AG04449 (cell line): Measurements from ENCODE around the gene ITIH5.

Experiments used
- CTCF ChIA-PET: fragments of 350-600 bp; formaldehyde crosslinking; extraction: SDS; loops from one replicate; lab custom pipeline; 2021; ENCODE audit warnings: antibody characterized with exemption; lab: Yijun Ruan, JAX
- POLR2A ChIA-PET: fragments of 400-600, 350-600 bp; formaldehyde crosslinking; extraction: SDS; loops from one replicate; lab custom pipeline; 2020; ENCODE audit warnings: antibody characterized with exemption, inconsistent platforms; lab: Yijun Ruan, JAX
- DNase-seq: peaks from one replicate; pipeline ENCODE4 v3.0.0-alpha.2; 2010; ENCODE audit warnings: low read depth, low spot score
- H3K4me3 ChIP-seq: 2 replicates; pipeline ENCODE4 v1.5.1; 2011; ENCODE audit warnings: low read depth, mild to moderate bottlenecking, control low read depth, low read length
- TF ChIP-seq, protein P1 (sequence below): IDR thresholded peaks from one replicate; pipeline ENCODE4 v1.5.1; 2011; ENCODE audit warnings: mild to moderate bottlenecking, moderate library complexity, low read length, control low read depth, inconsistent platforms; ENCODE audit not compliant: insufficient read depth; ENCODE audit errors: missing control alignments

Gene ITIH5

GRCh38 chr10:7546385-7546967 is 120.3 kb downstream of the ITIH5 start:
- TF ChIP-seq, protein P1, sequence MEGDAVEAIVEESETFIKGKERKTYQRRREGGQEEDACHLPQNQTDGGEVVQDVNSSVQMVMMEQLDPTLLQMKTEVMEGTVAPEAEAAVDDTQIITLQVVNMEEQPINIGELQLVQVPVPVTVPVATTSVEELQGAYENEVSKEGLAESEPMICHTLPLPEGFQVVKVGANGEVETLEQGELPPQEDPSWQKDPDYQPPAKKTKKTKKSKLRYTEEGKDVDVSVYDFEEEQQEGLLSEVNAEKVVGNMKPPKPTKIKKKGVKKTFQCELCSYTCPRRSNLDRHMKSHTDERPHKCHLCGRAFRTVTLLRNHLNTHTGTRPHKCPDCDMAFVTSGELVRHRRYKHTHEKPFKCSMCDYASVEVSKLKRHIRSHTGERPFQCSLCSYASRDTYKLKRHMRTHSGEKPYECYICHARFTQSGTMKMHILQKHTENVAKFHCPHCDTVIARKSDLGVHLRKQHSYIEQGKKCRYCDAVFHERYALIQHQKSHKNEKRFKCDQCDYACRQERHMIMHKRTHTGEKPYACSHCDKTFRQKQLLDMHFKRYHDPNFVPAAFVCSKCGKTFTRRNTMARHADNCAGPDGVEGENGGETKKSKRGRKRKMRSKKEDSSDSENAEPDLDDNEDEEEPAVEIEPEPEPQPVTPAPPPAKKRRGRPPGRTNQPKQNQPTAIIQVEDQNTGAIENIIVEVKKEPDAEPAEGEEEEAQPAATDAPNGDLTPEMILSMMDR: no peak
- ChIA-PET POLR2A (no interaction called here), CTCF (no interaction called here)
- H3K4me3 ChIP-seq: no peak overlapping the region
- DNase-seq: no peak

- H3K4me3 ChIP-seq: no peak overlapping the region
- TF ChIP-seq, protein P1: no peak
- ChIA-PET POLR2A (no interaction called here), CTCF (no interaction called here)
- no peak for DNase-seq
These were observed 121.0 kb downstream of the ITIH5 start for GRCh38 chr10:7545792-7546191.

DNA sequence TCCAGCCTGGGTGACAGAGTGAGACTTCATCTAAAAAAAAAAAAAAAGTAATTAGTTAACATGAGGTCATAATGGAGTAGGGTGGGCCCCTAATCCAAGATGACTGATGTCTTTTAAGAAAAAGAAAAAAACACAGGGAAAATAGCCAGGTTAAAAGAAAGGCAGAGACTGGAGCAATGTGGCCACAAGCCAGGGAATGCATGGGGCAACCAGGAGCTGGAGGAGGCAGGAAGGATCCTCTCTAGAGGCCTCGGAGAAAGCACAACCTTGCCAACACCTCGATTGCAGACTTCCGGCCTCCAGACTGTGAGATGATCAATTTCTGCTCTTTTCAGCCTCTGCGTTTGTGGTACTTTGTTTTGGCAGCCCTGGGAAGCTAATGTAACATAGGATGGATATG is 121.5 kb downstream of the ITIH5 start:
- no peak overlapping the region for H3K4me3 ChIP-seq
- TF ChIP-seq, protein P1: no peak
- ChIA-PET POLR2A (no interaction called here), CTCF (no interaction called here)
- no peak for DNase-seq

DNA sequence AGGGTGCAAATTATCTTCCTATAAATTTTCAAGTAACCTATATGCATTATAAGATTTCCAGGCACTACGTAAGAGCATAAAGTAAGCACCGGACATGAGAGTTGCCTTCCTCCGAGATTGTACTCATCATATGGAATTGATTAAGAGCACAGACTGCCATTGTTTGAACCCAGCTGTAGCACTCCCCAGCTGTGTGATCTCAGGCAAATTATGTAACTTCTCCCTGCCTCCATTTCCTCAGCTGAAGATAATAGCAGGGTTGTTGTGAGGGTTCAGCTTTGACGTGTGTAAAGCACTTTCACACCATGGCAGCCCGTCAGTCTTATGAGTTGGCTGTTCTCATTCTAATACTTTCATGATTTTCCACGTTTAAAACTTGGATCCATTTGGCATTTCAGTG is 122.6 kb downstream of the ITIH5 start:
- TF ChIP-seq, protein P1: no peak
- no peak for DNase-seq
- CTCF ChIA-PET: no interaction called here
- no peak overlapping the region for H3K4me3 ChIP-seq
- POLR2A ChIA-PET: no interaction called here

- TF ChIP-seq, protein P1: no peak
- CTCF ChIA-PET: no interaction called here
- DNase-seq: no peak
- POLR2A ChIA-PET: no interaction called here
- no peak overlapping the region for H3K4me3 ChIP-seq
These were observed 124.4 kb downstream of the ITIH5 start for GRCh38 chr10:7542189-7542914.

GRCh38 chr10:7541137-7542087 is 125.4 kb downstream of the ITIH5 start:
- ChIA-PET POLR2A (no interaction called here), CTCF (interaction anchor here (1.0 to 1.5 kb wide), 2 partner anchors 11 to 16 kb away, joined by 3 read pairs; no protein-coding TSS in a partner anchor)
- TF ChIP-seq, protein P1: no peak
- DNase-seq: no peak
- no peak overlapping the region for H3K4me3 ChIP-seq
